Measurements from ENCODE around the gene TPX2.
"Not testable (repeated sequence)": the region's sequence is repeated elsewhere in the genome, so short reads cannot be mapped to it uniquely, and the experiment has no call there.

Gene TPX2

GRCh38 chr20:31824125-31824485, 85.0 kb downstream of the TPX2 start:
- H3K9ac ChIP-seq (ENCODE audit: low read depth in 1 of 2, low read length in 2 of 2) = no peak overlapping the region
- H3K27ac ChIP-seq (ENCODE audit: low read depth in 2 of 2, low read length in 2 of 2) = no peak overlapping the region

GRCh38 chr20:31824554-31825313, 85.6 kb downstream of the TPX2 start:
- no peaks in the 10 kb centered on the region for H3K36me3 ChIP-seq (ENCODE audit: control insufficient read depth in 2 of 2, insufficient read depth in 2 of 2, low read length in 2 of 2)
- H3K4me3 ChIP-seq (ENCODE audit: low read length in 2 of 2) = no peak overlapping the region
- no peak overlapping the region for H3K9ac ChIP-seq (ENCODE audit: low read depth in 1 of 2, low read length in 2 of 2)
- no peak overlapping the region for H3K27ac ChIP-seq (ENCODE audit: low read depth in 2 of 2, low read length in 2 of 2)
- H3K27me3 ChIP-seq (ENCODE audit: control insufficient read depth in 2 of 2, insufficient read depth in 2 of 2, low read length in 2 of 2) = no peaks in the 10 kb centered on the region
- no peaks in the 10 kb centered on the region for H3K9me3 ChIP-seq (ENCODE audit: control insufficient read depth in 2 of 2, low read length in 2 of 2)
- H3K4me1 ChIP-seq (ENCODE audit: control insufficient read depth in 2 of 2, insufficient read depth in 2 of 2, low read length in 2 of 2) = peaks cover 0 to 3% of the 10 kb centered on the region in 2 donors

More at GRCh38 chr20:31824125-31824485, 85.0 kb downstream of the TPX2 start:
- Histone ChIP-seq H3K9me3 (ENCODE audit: control insufficient read depth in 2 of 2, low read length in 2 of 2) (no peaks in the 10 kb centered on the region), H3K27me3 (ENCODE audit: control insufficient read depth in 2 of 2, insufficient read depth in 2 of 2, low read length in 2 of 2) (no peaks in the 10 kb centered on the region), H3K36me3 (ENCODE audit: control insufficient read depth in 2 of 2, insufficient read depth in 2 of 2, low read length in 2 of 2) (no peaks in the 10 kb centered on the region), H3K4me1 (ENCODE audit: control insufficient read depth in 2 of 2, insufficient read depth in 2 of 2, low read length in 2 of 2) (peaks cover 0 to 3% of the 10 kb centered on the region in 2 donors), H3K4me3 (ENCODE audit: low read length in 2 of 2) (no peak overlapping the region)

GRCh38 chr20:31826074-31826473, 87.0 kb downstream of the TPX2 start:
- no peak overlapping the region for H3K4me3 ChIP-seq (ENCODE audit: low read length in 2 of 2)
- no peaks in the 10 kb centered on the region for H3K9me3 ChIP-seq (ENCODE audit: control insufficient read depth in 2 of 2, low read length in 2 of 2)
- H3K9ac ChIP-seq (ENCODE audit: low read depth in 1 of 2, low read length in 2 of 2) = no peak overlapping the region
- H3K27me3 ChIP-seq (ENCODE audit: control insufficient read depth in 2 of 2, insufficient read depth in 2 of 2, low read length in 2 of 2) = no peaks in the 10 kb centered on the region
- H3K4me1 ChIP-seq (ENCODE audit: control insufficient read depth in 2 of 2, insufficient read depth in 2 of 2, low read length in 2 of 2) = peaks cover 0 to 3% of the 10 kb centered on the region in 2 donors
- H3K27ac ChIP-seq (ENCODE audit: low read depth in 2 of 2, low read length in 2 of 2) = no peak overlapping the region
- no peaks in the 10 kb centered on the region for H3K36me3 ChIP-seq (ENCODE audit: control insufficient read depth in 2 of 2, insufficient read depth in 2 of 2, low read length in 2 of 2)

- H3K4me3 ChIP-seq (ENCODE audit: low read length in 2 of 2) = no peak overlapping the region
- peaks cover 0 to 3% of the 10 kb centered on the region in 2 donors for H3K4me1 ChIP-seq (ENCODE audit: control insufficient read depth in 2 of 2, insufficient read depth in 2 of 2, low read length in 2 of 2)
- no peak overlapping the region for H3K9ac ChIP-seq (ENCODE audit: low read depth in 1 of 2, low read length in 2 of 2)
- no peaks in the 10 kb centered on the region for H3K36me3 ChIP-seq (ENCODE audit: control insufficient read depth in 2 of 2, insufficient read depth in 2 of 2, low read length in 2 of 2)
- H3K9me3 ChIP-seq (ENCODE audit: control insufficient read depth in 2 of 2, low read length in 2 of 2) = no peaks in the 10 kb centered on the region
- H3K27ac ChIP-seq (ENCODE audit: low read depth in 2 of 2, low read length in 2 of 2) = no peak overlapping the region
- no peaks in the 10 kb centered on the region for H3K27me3 ChIP-seq (ENCODE audit: control insufficient read depth in 2 of 2, insufficient read depth in 2 of 2, low read length in 2 of 2)
Observed at GRCh38 chr20:31827059-31827458, 88.0 kb downstream of the TPX2 start.

- H3K27ac ChIP-seq (ENCODE audit: low read depth in 2 of 2, low read length in 2 of 2); H3K9ac ChIP-seq (ENCODE audit: low read depth in 1 of 2, low read length in 2 of 2); H3K36me3 ChIP-seq (ENCODE audit: control insufficient read depth in 2 of 2, insufficient read depth in 2 of 2, low read length in 2 of 2); H3K4me1 ChIP-seq (ENCODE audit: control insufficient read depth in 2 of 2, insufficient read depth in 2 of 2, low read length in 2 of 2); H3K4me3 ChIP-seq (ENCODE audit: low read length in 2 of 2); H3K27me3 ChIP-seq (ENCODE audit: control insufficient read depth in 2 of 2, insufficient read depth in 2 of 2, low read length in 2 of 2); H3K9me3 ChIP-seq (ENCODE audit: control insufficient read depth in 2 of 2, low read length in 2 of 2): not testable (repeated sequence)
Observed at GRCh38 chr20:31828016-31828415, 88.9 kb downstream of the TPX2 start.

GRCh38 chr20:31829731-31830130, 90.6 kb downstream of the TPX2 start:
- H3K27me3 ChIP-seq (ENCODE audit: control insufficient read depth in 2 of 2, insufficient read depth in 2 of 2, low read length in 2 of 2) = no peaks in the 10 kb centered on the region
- no peak overlapping the region for H3K27ac ChIP-seq (ENCODE audit: low read depth in 2 of 2, low read length in 2 of 2)
- H3K4me3 ChIP-seq (ENCODE audit: low read length in 2 of 2) = no peak overlapping the region
- no peak overlapping the region for H3K9ac ChIP-seq (ENCODE audit: low read depth in 1 of 2, low read length in 2 of 2)
- H3K36me3 ChIP-seq (ENCODE audit: control insufficient read depth in 2 of 2, insufficient read depth in 2 of 2, low read length in 2 of 2) = no peaks in the 10 kb centered on the region
- H3K4me1 ChIP-seq (ENCODE audit: control insufficient read depth in 2 of 2, insufficient read depth in 2 of 2, low read length in 2 of 2) = no peaks in the 10 kb centered on the region
- H3K9me3 ChIP-seq (ENCODE audit: control insufficient read depth in 2 of 2, low read length in 2 of 2) = no peaks in the 10 kb centered on the region

- Histone ChIP-seq H3K27ac (ENCODE audit: low read depth in 2 of 2, low read length in 2 of 2) (no peak overlapping the region), H3K4me3 (ENCODE audit: low read length in 2 of 2) (no peak overlapping the region), H3K9ac (ENCODE audit: low read depth in 1 of 2, low read length in 2 of 2) (no peak overlapping the region), H3K4me1 (ENCODE audit: control insufficient read depth in 2 of 2, insufficient read depth in 2 of 2, low read length in 2 of 2) (peaks cover 1 to 3% of the 10 kb centered on the region in 2 donors), H3K36me3 (ENCODE audit: control insufficient read depth in 2 of 2, insufficient read depth in 2 of 2, low read length in 2 of 2) (no peaks in the 10 kb centered on the region), H3K27me3 (ENCODE audit: control insufficient read depth in 2 of 2, insufficient read depth in 2 of 2, low read length in 2 of 2) (no peaks in the 10 kb centered on the region), H3K9me3 (ENCODE audit: control insufficient read depth in 2 of 2, low read length in 2 of 2) (no peaks in the 10 kb centered on the region)
Observed at GRCh38 chr20:31830406-31830981, 91.4 kb downstream of the TPX2 start.

- Histone ChIP-seq H3K9ac (ENCODE audit: low read depth in 1 of 2, low read length in 2 of 2) (no peak overlapping the region), H3K4me3 (ENCODE audit: low read length in 2 of 2) (no peak overlapping the region), H3K27me3 (ENCODE audit: control insufficient read depth in 2 of 2, insufficient read depth in 2 of 2, low read length in 2 of 2) (no peaks in the 10 kb centered on the region), H3K36me3 (ENCODE audit: control insufficient read depth in 2 of 2, insufficient read depth in 2 of 2, low read length in 2 of 2) (no peaks in the 10 kb centered on the region), H3K4me1 (ENCODE audit: control insufficient read depth in 2 of 2, insufficient read depth in 2 of 2, low read length in 2 of 2) (peaks cover 8 to 9% of the 10 kb centered on the region in 2 donors), H3K27ac (ENCODE audit: low read depth in 2 of 2, low read length in 2 of 2) (no peak overlapping the region), H3K9me3 (ENCODE audit: control insufficient read depth in 2 of 2, low read length in 2 of 2) (no peaks in the 10 kb centered on the region)
Observed at GRCh38 chr20:31831211-31831610, 92.1 kb downstream of the TPX2 start.

- Histone ChIP-seq H3K27me3 (ENCODE audit: control insufficient read depth in 2 of 2, insufficient read depth in 2 of 2, low read length in 2 of 2) (no peaks in the 10 kb centered on the region), H3K27ac (ENCODE audit: low read depth in 2 of 2, low read length in 2 of 2) (no peak overlapping the region), H3K9me3 (ENCODE audit: control insufficient read depth in 2 of 2, low read length in 2 of 2) (no peaks in the 10 kb centered on the region), H3K4me3 (ENCODE audit: low read length in 2 of 2) (no peak overlapping the region), H3K9ac (ENCODE audit: low read depth in 1 of 2, low read length in 2 of 2) (no peak overlapping the region), H3K4me1 (ENCODE audit: control insufficient read depth in 2 of 2, insufficient read depth in 2 of 2, low read length in 2 of 2) (peaks cover 14 to 16% of the 10 kb centered on the region in 2 donors), H3K36me3 (ENCODE audit: control insufficient read depth in 2 of 2, insufficient read depth in 2 of 2, low read length in 2 of 2) (no peaks in the 10 kb centered on the region)
Observed at GRCh38 chr20:31831771-31832306, 92.7 kb downstream of the TPX2 start.

GRCh38 chr20:31833130-31833930, 94.2 kb downstream of the TPX2 start:
- H3K4me1 ChIP-seq (ENCODE audit: control insufficient read depth in 2 of 2, insufficient read depth in 2 of 2, low read length in 2 of 2) = peaks cover 16 to 19% of the 10 kb centered on the region in 2 donors
- H3K9me3 ChIP-seq (ENCODE audit: control insufficient read depth in 2 of 2, low read length in 2 of 2) = no peaks in the 10 kb centered on the region
- H3K27me3 ChIP-seq (ENCODE audit: control insufficient read depth in 2 of 2, insufficient read depth in 2 of 2, low read length in 2 of 2) = no peaks in the 10 kb centered on the region
- no peak overlapping the region for H3K27ac ChIP-seq (ENCODE audit: low read depth in 2 of 2, low read length in 2 of 2)
- H3K36me3 ChIP-seq (ENCODE audit: control insufficient read depth in 2 of 2, insufficient read depth in 2 of 2, low read length in 2 of 2) = no peaks in the 10 kb centered on the region
- no peak overlapping the region for H3K4me3 ChIP-seq (ENCODE audit: low read length in 2 of 2)
- H3K9ac ChIP-seq (ENCODE audit: low read depth in 1 of 2, low read length in 2 of 2) = no peak overlapping the region
